SK-N-SH treated with all-trans-retinoic acid at 6 μM for 48 hours (cell line): ENCODE results near the gene DIDO1.

Experiments
- ESRRG ChIP-seq: fragments of 250-450 bp; sonication (Bioruptor Pico); IDR thresholded peaks from 2 replicates; pipeline ENCODE4 v1.6.1; 2021; ENCODE audit warnings: mild to moderate bottlenecking
- PATZ1 ChIP-seq: fragments of 250-450 bp; sonication (Bioruptor Pico); IDR thresholded peaks from 2 replicates; pipeline ENCODE4 v1.8.0; 2020; ENCODE audit warnings: mild to moderate bottlenecking, moderate library complexity, borderline replicate concordance
- ZFP30 ChIP-seq: fragments of 450-650 bp; formaldehyde crosslinking; IDR thresholded peaks from 2 replicates; pipeline ENCODE4 v1.5.0; 2022; ENCODE audit warnings: mild to moderate bottlenecking, moderate library complexity

GRCh38 chr20:62892348-62893304 lies 33.7 kb downstream of the DIDO1 start:
- TF ChIP-seq PATZ1 (CRISPR knock-in tag), result no peak
- TF ChIP-seq ESRRG, result no peak
- TF ChIP-seq ZFP30 (CRISPR knock-in tag), result no peak
